Stimulated activated CD4-positive, alpha-beta T cell treated with anti-CD3 and anti-CD28 coated beads, Interleukin-15, amount 100 ng/mL, for 1 hour (primary cell): ENCODE data around the gene SNX17.
"Not testable (repeated sequence)": the region's sequence is repeated elsewhere in the genome, so short reads cannot be mapped to it uniquely, and the experiment has no call there.

Experiments
- DNase-seq, 2 donors: peaks; one replicate each; pipeline ENCODE4 v3.0.0-alpha.2; 2020; ENCODE audit warnings: low read depth in 1 of 2, low spot score in 1 of 2

The SNX17 gene

DNA sequence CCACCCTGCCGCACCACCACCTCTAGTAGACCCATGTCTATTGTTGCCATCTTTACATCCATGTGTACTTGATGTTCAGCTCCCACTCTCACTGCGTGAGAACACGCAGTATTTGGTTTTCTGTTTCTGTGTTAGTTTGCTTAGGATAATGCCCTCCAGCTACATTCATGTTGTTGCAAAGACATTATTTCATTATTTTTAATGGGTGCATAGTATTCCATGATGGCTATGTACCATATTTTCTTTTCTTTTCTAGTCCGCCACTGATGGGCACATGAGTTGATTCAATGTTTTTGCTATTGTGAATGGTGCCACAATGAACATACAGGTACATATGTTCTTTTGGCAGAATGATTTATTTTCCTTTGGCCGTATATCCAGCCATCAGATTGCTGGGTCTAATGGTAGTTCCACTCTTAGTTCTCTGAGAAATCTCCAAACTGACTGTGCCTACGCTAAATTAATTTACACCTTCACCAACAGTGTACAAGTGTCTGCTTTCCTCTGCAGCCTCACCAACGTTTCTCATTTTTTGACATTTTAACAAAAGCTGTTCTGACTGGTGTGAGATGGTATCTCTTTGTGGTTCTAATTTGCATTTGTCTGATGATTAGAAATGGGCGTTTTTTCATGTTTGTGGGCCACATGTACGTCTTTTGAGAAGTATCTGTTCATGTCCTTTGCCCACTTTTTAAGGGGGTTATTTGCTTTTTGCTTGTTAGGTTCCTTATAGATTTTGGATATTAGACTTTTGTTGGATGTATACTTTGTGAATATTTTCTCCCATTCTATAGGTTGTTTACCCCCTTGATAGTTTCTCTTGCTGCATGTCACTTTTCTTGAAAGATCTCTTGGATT, 20.6 kb downstream of the SNX17 start:
- DNase-seq: no peak

DNA sequence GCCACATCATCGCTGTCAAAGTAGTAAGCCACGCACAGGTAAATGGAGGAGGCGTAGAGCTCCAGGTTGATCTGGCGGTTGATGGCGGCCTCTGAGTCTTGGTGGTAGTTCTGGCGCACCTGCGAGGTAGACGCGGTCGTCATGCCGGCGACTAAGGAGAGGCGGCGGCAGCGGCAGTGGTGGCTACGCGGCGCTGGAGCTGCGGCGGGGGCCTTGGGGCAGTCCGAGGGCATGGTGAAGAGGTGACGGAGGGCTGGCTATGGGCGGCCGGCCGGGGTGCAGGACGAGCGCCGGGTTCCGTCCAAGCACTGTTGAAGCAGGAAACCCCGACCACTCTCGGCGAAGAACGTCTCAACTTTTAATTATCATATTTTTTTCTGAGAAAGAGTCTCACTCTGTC, 22.8 kb downstream of the SNX17 start:
- DNase-seq: no peak

DNA sequence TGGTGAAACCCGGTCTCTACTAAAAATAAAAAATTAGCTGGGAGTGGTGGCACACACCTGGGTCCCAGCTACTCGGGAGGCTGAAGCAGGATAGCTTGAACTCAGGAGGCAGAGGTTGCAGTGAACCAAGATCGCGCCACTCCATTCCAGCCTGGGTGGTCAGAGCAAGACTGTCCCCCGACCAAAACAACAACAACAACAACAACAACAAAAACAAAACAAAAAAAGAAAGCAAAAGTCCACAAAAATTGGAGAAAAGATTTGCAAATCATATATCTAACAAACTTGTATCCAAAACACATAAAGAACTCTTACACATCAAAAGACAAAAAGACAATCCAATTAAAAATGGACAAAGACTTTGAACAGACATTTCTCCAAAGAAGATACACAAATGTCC, 28.5 kb downstream of the SNX17 start:
- no peak for DNase-seq

DNA sequence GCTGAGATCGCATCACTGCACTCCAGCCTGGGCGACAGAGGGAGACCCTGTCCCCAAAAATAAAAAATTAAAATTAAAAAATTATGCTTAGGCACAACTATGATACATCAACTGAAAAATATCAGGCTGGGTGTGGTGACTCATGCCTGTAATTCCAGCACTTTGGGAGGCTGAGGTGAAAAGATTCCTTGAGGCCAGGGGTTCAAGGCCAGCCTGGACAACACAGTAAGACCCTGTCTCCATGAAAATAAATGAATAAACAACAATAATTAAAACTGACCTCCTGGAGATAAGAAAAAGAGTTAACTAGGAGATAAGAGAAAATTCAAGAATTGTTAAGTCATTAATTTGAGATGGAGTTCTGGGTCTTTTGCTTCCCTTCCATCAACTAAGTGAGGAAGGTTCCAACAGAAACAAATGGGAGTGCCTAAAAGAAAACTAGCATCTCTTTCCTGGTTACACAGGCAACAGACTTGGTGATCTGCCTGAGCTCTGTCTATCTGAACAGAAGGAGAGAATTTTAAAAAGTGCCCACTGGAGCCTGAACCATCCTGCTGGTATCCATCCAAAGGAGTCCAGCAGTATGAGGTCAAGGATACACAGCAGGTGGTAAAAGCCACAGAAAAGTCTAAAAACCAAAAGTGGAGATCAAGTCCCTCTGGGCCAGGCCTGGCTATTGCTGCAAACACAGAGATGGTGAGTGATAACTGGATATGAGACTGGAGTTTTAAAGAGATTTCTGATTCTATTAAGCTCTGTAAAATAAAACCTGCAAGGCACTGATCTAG, 30.1 kb downstream of the SNX17 start:
- DNase-seq: no peak

DNA sequence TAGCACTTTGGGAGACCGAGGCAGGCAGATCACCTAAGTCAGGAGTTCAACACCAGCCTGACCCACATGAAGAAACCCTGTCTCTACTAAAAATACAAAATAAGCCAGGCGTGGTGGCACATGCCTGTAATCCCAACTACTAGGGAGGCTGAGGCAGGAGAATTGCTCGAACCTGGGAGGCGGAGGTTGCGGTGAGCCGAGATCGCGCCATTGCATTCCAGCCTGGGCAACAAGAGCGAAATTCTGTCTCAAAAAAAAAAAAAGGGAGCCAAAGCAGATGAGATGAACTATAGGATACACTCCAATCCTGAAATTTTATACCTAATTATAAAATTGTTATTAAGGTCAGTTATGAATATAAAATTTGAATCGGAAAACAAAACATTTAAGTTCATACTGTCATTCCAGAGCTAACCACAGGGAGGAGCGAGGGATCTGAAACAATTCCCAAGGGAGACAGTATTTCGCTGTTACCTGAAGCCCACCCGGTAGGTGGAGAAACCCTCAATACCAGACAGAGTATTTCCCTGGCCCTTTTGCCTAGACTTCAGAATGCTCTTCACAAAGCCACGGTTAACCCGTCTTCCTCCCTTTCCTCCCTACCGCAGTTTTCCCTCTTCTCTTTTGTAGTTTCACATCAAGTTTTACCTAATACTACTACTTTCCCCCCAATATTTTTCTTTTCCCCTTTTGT, 37.5 kb downstream of the SNX17 start:
- no peak for DNase-seq

DNA sequence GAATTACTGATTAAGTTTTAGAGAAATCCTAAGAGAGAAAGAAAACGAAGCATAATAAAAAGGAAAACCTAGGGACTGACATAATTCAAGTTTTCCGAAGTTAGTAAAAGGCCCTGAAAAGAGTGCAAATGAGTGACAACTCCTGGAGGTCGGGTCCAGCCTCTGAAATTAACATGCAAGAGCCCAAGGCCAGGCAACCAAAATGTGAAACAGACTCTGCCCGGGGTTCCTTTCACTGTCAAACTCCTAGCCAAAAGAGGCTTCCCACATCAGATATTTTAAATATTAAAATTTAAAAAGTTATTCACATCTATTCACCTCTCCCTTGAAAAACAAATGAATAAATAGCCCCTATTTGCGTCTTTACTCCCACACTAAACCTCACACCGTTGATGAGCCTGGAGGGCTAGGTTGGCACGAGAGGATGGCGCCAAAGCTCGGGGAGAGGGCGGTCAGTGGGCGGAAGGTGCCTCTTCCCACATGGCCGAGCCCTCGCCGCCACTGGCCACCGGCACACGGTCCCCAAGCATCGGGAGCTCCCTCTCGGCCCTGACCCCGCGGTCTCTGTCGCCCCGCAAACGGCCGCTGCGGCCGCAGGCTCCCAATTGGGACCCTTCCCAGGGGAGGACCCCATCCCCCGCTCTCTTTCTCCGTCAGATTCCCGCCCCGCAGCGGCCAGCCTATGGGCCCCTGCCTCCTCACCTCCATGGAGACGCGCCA, 38.3 kb downstream of the SNX17 start:
- DNase-seq: no peak

DNA sequence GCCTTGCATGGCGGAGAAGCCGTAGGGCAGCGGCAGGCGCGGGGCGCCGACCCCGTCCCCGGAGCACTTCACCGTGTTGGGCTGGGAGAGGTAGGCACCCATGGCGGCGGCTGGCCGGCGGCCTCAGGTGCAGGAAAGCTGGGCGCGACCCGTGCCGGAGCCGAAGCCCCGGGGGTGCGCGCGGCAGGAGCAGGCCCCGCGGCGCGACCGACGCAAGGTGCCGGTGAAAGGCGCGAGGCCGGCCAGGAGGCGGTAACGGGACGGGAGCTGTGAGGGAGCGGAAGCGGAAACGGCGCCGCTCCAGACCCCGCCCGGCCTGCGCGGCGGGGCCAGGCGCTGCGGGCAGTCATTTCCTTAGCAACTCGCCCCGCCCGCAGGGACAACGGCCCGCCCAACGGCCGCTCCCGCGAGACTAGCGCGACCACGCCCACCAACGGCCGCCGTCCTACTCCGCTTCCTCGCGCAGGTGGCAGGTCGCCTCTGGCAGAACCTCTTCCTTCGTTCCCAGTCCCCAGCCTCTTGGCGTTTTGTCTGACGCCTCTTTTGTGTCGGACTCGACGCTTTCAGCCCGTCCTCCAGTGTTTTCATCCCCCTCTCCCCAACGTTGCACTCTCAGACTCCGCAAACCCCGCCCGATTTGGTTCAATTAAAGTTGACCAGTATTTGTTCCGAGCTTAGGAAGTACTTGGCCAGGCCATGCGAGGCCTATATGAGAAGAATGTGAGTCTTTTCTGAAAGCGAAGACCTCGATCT, 39.1 kb downstream of the SNX17 start, which contains the start of gene PPM1G:
PPM1G (minus strand) TSS at position 271 of the 753 bp plus-strand sequence; CDS start at position 102, 169 bp downstream.
- DNase-seq: peak; percentile 93 to 97

DNA sequence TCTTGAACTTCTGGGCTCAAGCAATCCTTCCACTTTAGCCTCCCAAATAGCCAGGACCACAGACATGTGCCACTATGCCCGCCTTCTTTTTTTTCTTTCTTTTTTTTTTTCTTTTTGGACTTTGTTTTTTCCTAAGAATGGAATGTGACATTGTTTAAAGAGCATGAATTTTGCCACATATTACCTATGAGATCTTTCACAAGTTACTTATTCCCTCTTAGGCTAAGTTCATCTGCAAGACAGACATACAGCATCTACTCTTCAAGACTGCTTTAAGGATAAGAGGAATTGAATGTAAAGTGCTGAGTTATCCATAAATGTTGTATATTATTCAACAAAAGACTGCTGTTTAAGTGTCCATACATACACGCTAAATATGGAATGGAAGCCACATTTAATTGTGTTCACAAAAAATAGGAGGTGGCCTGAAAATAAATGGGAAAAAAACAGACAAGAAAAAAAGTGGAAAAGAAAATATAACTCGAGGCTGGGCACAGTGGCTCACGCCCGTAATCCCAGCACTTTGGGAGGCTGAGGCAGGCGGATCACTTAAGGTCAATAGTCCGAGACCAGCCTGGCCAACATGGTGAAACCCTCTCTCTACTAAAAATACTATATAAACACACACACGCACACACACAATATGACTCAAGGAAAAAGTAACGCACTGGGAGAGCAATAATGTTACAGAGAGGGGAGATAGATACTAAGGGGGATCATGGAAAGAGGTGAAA, 42.2 kb downstream of the SNX17 start:
- DNase-seq: no peak

DNA sequence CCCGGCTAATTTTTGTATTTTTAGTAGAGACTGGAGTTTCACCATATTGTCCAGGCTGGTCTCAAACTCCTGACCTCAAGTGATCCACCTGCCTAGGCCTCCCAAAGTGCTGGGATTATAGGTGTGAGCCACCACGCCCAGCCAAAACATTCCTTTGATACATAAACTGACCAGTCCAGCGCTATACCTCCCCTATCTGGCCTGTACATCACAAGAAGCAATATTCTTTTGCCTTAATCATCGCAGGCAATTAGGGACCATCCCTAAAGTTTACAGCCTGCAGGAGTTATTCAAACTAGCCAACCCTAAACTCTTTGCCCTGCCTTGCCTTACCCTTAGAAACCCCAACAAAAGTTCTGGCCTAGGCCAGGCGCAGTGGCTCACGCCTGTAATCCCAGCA, 45.7 kb downstream of the SNX17 start:
- DNase-seq: no peak

DNA sequence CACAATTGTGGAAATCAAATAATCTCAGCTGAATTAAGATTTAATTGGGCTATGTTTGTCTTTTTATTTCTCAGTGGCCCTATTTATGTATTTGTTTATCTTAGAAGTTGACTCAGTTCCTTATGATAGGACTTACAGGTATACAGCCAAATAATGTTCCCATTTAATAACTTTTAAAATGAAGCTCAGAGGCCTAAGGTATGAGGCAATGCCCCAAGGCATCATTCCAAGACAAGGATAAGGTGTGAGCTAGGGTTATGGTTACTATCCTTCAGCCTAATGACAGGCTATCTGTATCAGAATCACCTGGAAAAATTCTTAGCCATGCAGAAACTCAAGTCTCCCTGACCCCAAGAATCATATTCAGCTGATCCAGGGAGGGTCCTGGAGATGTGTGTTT, 50.6 kb downstream of the SNX17 start:
- DNase-seq: no peak

DNA sequence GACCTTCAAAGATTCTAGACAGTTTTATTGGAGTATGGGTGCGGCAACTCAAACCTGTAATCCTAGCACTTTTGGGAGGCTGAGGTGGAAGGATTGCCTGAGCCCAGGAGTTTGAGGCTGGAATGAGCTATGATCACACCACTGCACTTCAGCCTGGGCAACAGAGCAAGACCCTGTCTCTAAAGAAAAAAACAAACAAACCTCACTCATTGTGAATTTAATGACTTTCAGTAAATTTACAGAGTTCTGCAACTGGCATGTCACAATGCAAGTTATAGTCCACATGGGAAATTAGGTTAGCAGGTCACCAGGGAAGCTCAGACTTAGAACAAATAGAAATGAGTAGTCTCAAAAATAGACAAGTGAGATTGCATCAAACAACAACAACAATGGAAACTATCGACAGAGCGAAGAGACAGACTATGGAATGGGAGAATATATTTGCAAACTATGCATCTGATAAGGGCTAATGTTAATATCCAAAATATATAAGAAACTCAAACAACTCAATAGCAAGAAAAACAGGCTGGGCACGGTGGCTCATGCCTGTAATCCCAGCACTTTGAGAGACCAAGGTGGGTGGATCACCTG, 51.3 kb downstream of the SNX17 start:
- DNase-seq: no peak

DNA sequence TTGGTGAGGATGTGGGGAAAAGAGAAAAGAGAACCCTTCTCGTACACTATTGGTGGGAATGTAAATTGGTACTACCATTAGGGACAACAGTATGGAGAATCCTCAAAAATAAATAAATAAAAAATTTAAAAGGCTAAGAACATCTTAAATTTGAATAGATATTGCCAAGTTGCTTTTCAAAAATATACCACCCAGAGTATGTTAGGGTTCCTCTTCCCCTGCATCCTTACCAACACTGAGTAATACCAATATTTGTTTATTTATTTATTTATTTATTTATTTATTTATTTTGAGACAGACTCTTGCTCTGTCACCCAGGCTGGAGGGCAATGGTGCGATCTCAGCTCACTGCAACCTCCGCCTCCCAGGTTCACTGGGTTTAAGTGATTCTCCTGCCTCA, 52.5 kb downstream of the SNX17 start:
- DNase-seq: no peak

DNA sequence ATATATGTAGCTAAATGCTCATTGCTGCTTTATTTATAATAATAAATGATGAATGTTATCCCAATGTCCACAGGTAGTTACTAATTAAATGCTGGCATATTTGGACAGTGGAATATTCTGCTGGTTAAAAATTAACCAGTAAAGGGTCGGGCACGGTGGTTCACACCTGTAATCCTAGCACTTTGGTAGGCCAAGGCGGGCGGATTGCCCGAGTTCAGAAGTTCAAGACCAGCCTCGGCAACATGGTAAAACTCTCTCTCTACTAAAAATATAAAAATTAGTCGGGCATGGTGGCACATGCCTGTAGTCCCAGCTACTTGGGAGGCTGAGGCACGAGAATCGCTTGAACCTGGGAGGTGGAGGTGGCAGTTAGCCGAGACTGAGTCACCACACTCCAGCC, 54.6 kb downstream of the SNX17 start:
- not testable (repeated sequence) for DNase-seq
